Mucosa of descending colon (tissue), 3 donors: ENCODE data around the gene FIGNL2. TPM values are rescaled to one million over a fixed set of nuclear protein-coding genes. Genes with fewer than 3 reads are reported as not detected.

ENCODE experiments used
- ATAC-seq: fragments of 200-7000 bp; cut with Tn5 transposase; one replicate; pipeline ENCODE4 v1.9.1; 2020; ENCODE audit warnings: mild to moderate bottlenecking, moderate library complexity
- DNase-seq, 3 donors: peaks; one replicate each; pipeline ENCODE4 v3.0.0-alpha.2; 2020
- H3K36me3 ChIP-seq: fragments of 200-600 bp; one replicate; pipeline ENCODE4 v1.8.0; 2021; ENCODE audit warnings: low read depth, mild to moderate bottlenecking
- H3K4me1 ChIP-seq: fragments of 200-600 bp; one replicate; pipeline ENCODE4 v1.8.0; 2021; ENCODE audit warnings: low read depth, mild to moderate bottlenecking
- H3K4me3 ChIP-seq: fragments of 200-600 bp; one replicate; pipeline ENCODE4 v1.8.0; 2021; ENCODE audit warnings: mild to moderate bottlenecking
- H3K9me3 ChIP-seq: fragments of 200-600 bp; one replicate; pipeline ENCODE4 v1.8.0; 2021; ENCODE audit warnings: mild to moderate bottlenecking
- CTCF ChIP-seq: fragments of 200-600 bp; IDR thresholded peaks from one replicate; pipeline ENCODE4 v1.8.0; 2022; ENCODE audit warnings: antibody characterized with exemption, mild to moderate bottlenecking
- intact Hi-C, 2 donors: fragments of 100-400 bp; cut with DNase I in 1 of 2; cut with micrococcal nuclease in 1 of 2; formaldehyde crosslinking; loops; one replicate each; pipeline versions ENCODE4 v1.11.0 to v1.11.1; 2022; cut with DNase I, micrococcal nuclease
- long read RNA-seq, 2 donors: library from polyadenylated mRNA; unstranded; transcript quantifications; one replicate each; pipeline ENCODE4 v2.0.0, GENCODE V29; 2019 to 2021
- total RNA-seq, 3 donors: library from RNA; stranded (reverse); fragmentation: NEBNext Ultra II Directional in 2 of 3; extraction: Animal tissue kit (Norgen Biotek cat#: 25700) in 2 of 3; gene quantifications; one replicate each; pipeline versions ENCODE4 v1.2.1 to v1.2.4, GENCODE V29; 2021 to 2023
- donor health status: DM: no; HTN: no; CAD: no; lungs with moderate emphysema.
- donor health status: DM: no; HTN: no; CAD: no.
- donor health status: DM: no; HTN: yes; CAD: no.

FIGNL2 gene
- total RNA-seq, result under 1 TPM; 0.26 to 0.44 (median 0.34) TPM
- long read RNA-seq, donor 1, result 0 reads
- long read RNA-seq, donor 2, result 0 reads

- H3K9me3 ChIP-seq, result no peaks in the 10 kb centered on the region
- no peak within 1 kb of the TSS for H3K4me3 ChIP-seq
- no peak for ATAC-seq
- no peak for DNase-seq
- no peaks in the 10 kb centered on the region for H3K36me3 ChIP-seq
- no peak for TF ChIP-seq CTCF
- intact Hi-C loops, result no loop called here
- H3K4me1 ChIP-seq, result peaks cover 21% of the 10 kb centered on the region
Observed at GRCh38 chr12:51848326-51848727, at the start of gene FIGNL2. TSS of gene FIGNL2 (minus strand) at chr12:51848718. CDS start at chr12:51822413, 26,305 bp downstream.

- no peaks in the 10 kb centered on the region for H3K9me3 ChIP-seq
- H3K36me3 ChIP-seq, result no peaks in the 10 kb centered on the region
- no peak overlapping the region for H3K4me3 ChIP-seq
- TF ChIP-seq CTCF, result no peak
- intact Hi-C loops, result loop anchor here in 1 of 2 donors (10.0 kb wide), 1 partner anchor 78 kb away; no protein-coding TSS in a partner anchor
- ATAC-seq (no peak), DNase-seq (no peak)
- H3K4me1 ChIP-seq, result peaks cover 22% of the 10 kb centered on the region
Observed at GRCh38 chr12:51897181-51897580, 48.7 kb upstream of the FIGNL2 start.

- DNase-seq (no peak), ATAC-seq (no peak)
- peaks cover 18% of the 10 kb centered on the region for H3K4me1 ChIP-seq
- H3K9me3 ChIP-seq, result no peaks in the 10 kb centered on the region
- no peaks in the 10 kb centered on the region for H3K36me3 ChIP-seq
- H3K4me3 ChIP-seq, result no peak overlapping the region
- intact Hi-C loops, result loop anchor here in 1 of 2 donors (10.0 kb wide), 1 partner anchor 79 kb away; no protein-coding TSS in a partner anchor
- no peak for TF ChIP-seq CTCF
Observed at GRCh38 chr12:51896236-51896635, 47.7 kb upstream of the FIGNL2 start.

GRCh38 chr12:51895378-51896135, 47.0 kb upstream of the FIGNL2 start:
- DNase-seq, result no peak
- Histone ChIP-seq H3K4me3 (no peak overlapping the region), H3K4me1 (peaks cover 13% of the 10 kb centered on the region), H3K9me3 (no peaks in the 10 kb centered on the region), H3K36me3 (no peaks in the 10 kb centered on the region)
- intact Hi-C loops, result loop anchor here in 1 of 2 donors (10.0 kb wide), 1 partner anchor 79 kb away; no protein-coding TSS in a partner anchor
- TF ChIP-seq CTCF, result no peak
- peak; percentile 9 for ATAC-seq

- Histone ChIP-seq H3K36me3 (no peaks in the 10 kb centered on the region), H3K9me3 (no peaks in the 10 kb centered on the region), H3K4me3 (no peak overlapping the region), H3K4me1 (peaks cover 12% of the 10 kb centered on the region)
- ATAC-seq (no peak), DNase-seq (no peak)
- no peak for TF ChIP-seq CTCF
- intact Hi-C loops, result loop anchor here in 1 of 2 donors (10.0 kb wide), 1 partner anchor 81 kb away; no protein-coding TSS in a partner anchor
Observed at GRCh38 chr12:51893786-51894185, 45.3 kb upstream of the FIGNL2 start.
